Pulmonary artery endothelial cell (primary cell): ENCODE measurements around the gene TBP. TPM values are rescaled to one million over a fixed set of nuclear protein-coding genes. Genes with fewer than 3 reads are reported as not detected.
A peak's percentile ranks its signal among the peaks of the same experiment; 100 is the strongest.

Experiments used
- DNase-seq: peaks from one replicate; pipeline ENCODE4 v3.0.0-alpha.2; 2011; ENCODE audit warnings: low read depth, low spot score
- total RNA-seq: library from RNA; depleted of rRNA; stranded (reverse); fragments of >200 nt; gene quantifications from 2 replicates; pipeline ENCODE4 v1.2.3, GENCODE V29; 2014

TBP gene
- total RNA-seq, 1 donor from 2014 or later: 10.9 TPM

- DNase-seq: no peak
Measured at GRCh38 chr6:170535004-170535403, 19.2 kb upstream of the TBP start.

DNA sequence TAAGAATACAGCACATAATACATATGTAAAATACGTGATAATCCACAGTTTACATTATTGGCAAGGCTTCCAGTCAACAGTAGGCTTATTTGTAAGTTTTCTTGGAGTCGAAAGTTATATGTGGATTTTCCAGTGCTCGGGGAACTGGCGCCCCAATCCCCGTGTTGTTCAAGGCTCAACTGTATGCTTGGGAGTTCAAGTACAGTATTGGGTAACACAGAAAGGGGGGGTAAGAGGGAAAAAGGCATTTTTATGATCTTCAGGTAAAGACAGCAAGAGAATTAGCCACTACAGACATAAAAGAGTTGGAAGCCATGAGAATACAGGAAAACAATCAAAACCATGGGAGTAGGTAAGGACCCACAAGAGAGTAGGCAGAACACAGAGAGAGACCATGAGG, 17.5 kb upstream of the TBP start:
- no peak for DNase-seq

DNA sequence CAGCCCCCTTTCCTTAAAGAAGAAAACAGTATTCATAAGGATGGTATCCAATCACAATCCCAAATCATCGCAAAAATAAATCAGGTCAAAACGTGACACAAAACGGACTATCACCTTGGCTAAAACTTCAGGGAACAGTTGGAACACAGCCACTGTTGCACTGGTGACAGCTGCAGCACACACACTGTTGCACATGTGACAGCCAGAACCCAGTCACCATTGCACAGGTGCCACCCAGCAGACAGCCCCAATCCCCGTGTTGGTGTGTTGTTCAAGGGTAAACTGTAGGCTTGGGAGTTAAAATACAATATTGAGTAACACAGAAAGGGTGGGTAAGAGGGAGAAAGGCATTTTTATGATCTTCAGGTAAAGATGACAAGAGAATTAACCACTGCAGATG, 16.8 kb upstream of the TBP start:
- no peak for DNase-seq

DNA sequence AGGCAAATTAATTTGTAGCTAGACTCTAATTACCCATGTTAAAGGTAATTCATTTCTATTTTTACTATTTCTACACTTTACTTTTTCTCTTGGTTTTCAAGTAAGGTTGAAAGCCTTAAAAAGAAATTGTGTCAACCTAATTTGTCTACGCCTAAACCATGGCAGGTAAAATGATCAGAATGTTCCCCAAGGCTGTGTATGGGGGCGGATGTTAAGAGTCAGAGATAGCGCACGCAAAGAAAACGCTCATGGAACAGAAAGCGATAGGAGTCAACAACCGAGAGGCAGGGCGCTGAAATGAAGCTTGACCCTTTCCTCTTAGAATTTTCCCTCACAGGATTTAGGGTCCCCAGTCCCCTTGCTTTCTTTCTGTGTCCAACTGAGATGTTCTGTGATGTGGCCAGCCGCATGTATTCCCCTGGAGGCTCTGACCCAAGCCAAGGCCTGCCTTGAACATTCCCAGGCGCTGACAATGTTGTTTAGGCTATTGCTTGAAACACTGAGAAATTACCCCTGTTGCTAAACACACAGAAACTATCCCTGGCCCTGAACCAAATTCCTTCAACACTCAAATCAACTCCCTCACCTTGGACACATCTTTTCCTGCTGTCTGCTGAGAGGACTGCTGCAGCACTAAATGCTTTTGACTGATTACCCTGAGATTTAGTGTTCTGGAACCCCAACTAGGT, 12.0 kb upstream of the TBP start:
- no peak for DNase-seq

GRCh38 chr6:170545405-170545804, 8.8 kb upstream of the TBP start:
- no peak for DNase-seq

GRCh38 chr6:170552765-170553533, 1.2 kb upstream of the TBP start, which contains the start of gene PSMB1:
TSS of gene PSMB1 (minus strand) at chr6:170553307. CDS start at chr6:170553242, 65 bp downstream.
- peak; percentile 82 for DNase-seq

GRCh38 chr6:170553534-170554012, 596 bp upstream of the TBP start:
- no peak for DNase-seq

DNA sequence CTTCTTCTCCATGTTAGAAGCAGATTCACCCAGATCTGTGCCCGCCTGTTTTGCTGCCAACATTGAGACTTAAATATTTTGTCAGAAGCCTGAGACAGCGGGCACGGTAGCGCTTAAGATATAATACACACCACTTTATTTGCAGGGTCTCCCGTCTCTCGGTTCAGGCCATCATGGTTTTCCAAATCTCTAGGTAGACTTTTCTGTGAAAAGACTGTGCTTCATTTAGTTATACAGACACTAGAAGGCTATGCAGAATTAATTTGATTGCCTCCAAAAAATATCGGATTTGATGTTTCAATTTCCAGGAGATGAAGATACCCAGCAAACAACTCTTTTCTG, 598 bp downstream of the TBP start:
- no peak for DNase-seq

GRCh38 chr6:170555305-170555704, 1.1 kb downstream of the TBP start:
- DNase-seq: no peak

GRCh38 chr6:170561555-170561954, 7.4 kb downstream of the TBP start:
- no peak for DNase-seq

GRCh38 chr6:170564936-170565530, 10.9 kb downstream of the TBP start:
- DNase-seq: no peak

GRCh38 chr6:170572704-170573466, 18.7 kb downstream of the TBP start:
- DNase-seq: no peak

DNA sequence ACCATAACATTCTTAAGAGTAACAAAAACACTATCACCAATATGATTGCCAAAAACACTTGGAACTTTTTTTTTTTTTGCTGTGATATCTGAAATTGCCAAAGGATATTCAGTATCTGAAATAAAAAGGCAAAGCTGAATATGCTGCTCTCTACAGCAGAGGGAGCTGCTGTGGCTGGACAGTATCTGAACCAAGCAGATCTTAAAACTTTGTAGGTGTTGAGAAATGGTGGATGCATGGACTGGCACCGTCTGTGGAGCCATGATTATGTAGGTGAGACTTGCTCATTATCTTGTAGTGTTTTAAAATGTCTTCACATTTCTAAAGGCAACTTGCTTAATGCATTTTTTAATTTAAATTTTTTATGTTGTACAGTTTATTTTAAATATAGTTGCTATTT, 21.1 kb downstream of the TBP start:
- DNase-seq: no peak

GRCh38 chr6:170578909-170579308, 24.7 kb downstream of the TBP start:
- DNase-seq: no peak

GRCh38 chr6:170583756-170584180, 29.6 kb downstream of the TBP start:
- DNase-seq: no peak

- DNase-seq: peak; percentile 56
Measured at GRCh38 chr6:170584181-170584953, 30.2 kb downstream of the TBP start, which contains the start of gene PDCD2. TSS of gene PDCD2 (minus strand) at chr6:170584637. CDS start at chr6:170584581, 56 bp downstream.

DNA sequence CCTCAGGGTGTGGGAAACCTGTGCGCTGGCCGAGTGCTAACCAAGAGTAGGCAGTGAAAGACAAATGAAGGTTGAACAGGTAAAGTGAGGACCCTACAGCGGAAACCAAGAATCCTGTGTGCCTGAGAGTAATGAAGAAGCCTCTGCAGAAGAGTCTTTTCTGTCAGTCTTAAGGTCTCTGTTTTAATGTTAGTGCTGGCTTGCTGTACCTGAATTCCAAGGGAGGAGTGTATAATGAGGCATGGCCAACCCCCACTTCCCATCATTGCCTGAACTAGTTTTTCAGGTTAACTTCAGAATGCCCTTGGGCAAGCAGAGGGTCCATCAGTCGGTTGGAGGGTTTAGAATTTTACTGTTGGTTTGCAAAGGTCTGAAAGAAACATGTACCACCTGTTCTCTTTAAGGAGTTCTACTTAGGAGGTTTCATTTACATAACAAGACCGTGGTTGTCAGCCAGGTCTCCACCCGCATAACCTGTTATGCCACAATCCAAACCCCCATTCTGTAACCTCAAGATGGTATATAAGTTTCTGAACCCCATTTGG, 30.9 kb downstream of the TBP start:
- DNase-seq: no peak

GRCh38 chr6:170590725-170591124, 36.6 kb downstream of the TBP start:
- no peak for DNase-seq

- no peak for DNase-seq
Measured at GRCh38 chr6:170596426-170596825, 42.3 kb downstream of the TBP start.

DNA sequence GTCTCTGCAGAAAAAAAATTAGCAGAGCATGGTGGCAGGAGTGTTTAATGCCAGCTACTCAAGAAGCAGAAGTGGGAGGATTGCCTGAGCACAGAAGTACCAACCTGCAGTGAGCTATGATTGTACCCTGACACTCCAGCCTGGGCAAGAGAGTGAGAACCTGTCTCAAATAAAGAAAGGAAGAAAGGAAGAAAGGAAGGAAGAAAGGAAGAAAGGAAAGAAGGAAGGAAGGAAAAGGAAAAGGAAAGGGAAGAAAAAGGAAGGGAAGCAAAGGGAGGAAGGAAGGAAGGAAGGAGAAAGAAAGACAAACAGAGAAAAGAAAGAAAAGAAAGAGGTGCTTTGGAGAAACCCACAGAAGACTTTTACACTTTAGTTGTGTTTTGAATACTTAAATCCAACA, 43.1 kb downstream of the TBP start:
- no peak for DNase-seq
